Small intestine (tissue), 7 donors: ENCODE measurements around the gene TMEM31. TPM values are rescaled to one million over a fixed set of nuclear protein-coding genes. Genes with fewer than 3 reads are reported as not detected.
A peak's percentile ranks its signal among the peaks of the same experiment; 100 is the strongest.

Experiments
- DNase-seq, 2 donors: peaks; one replicate each; pipeline versions ENCODE4 v3.0.0 to v3.0.0-alpha.2; 2013
- FAIRE-seq: peaks from 2 replicates; lab custom pipeline; 2012; peaks lifted over from hg19 to GRCh38; lab: Jason Lieb, UNC
- H3K27ac ChIP-seq, 3 donors: one replicate each; pipeline ENCODE4 v1.5.1; 2013; ENCODE audit warnings: low read length in 2 of 3, mild to moderate bottlenecking in 2 of 3, control low read depth in 1 of 3, inconsistent platforms in 1 of 3, low read depth in 1 of 3, moderate library complexity in 1 of 3
- H3K27me3 ChIP-seq, 3 donors: one replicate each; pipeline ENCODE4 v1.6.1; 2013; ENCODE audit warnings: low read length in 3 of 3, inconsistent platforms in 1 of 3; ENCODE audit not compliant: control insufficient read depth in 3 of 3, insufficient read depth in 3 of 3
- H3K36me3 ChIP-seq, 3 donors: one replicate each; pipeline ENCODE4 v1.6.1; 2013; ENCODE audit warnings: low read length in 3 of 3, inconsistent platforms in 1 of 3, low read depth in 1 of 3, mild to moderate bottlenecking in 1 of 3, moderate library complexity in 1 of 3; ENCODE audit not compliant: control insufficient read depth in 3 of 3, insufficient read depth in 2 of 3
- H3K4me1 ChIP-seq, 3 donors: one replicate each; pipeline ENCODE4 v1.6.1; 2013; ENCODE audit warnings: low read length in 2 of 3, inconsistent platforms in 1 of 3, low read depth in 1 of 3, mild to moderate bottlenecking in 1 of 3, moderate library complexity in 1 of 3; ENCODE audit not compliant: control insufficient read depth in 3 of 3, insufficient read depth in 2 of 3
- H3K4me3 ChIP-seq, 3 donors: one replicate each; pipeline ENCODE4 v1.5.1; 2013; ENCODE audit warnings: low read length in 3 of 3, control low read depth in 1 of 3, inconsistent platforms in 1 of 3, low read depth in 1 of 3, mild to moderate bottlenecking in 1 of 3, moderate library complexity in 1 of 3
- H3K9me3 ChIP-seq, 2 donors: one replicate each; pipeline ENCODE4 v1.6.1; 2013; ENCODE audit warnings: low read depth in 1 of 2, low read length in 1 of 2; ENCODE audit not compliant: control insufficient read depth in 2 of 2, insufficient read depth in 1 of 2
- WGBS, 3 donors: extraction: QIAGEN DNeasy Blood & Tissue Kit; methylation state at CpG; one replicate each; pipeline ENCODE4 v1.1.7; 2013; 5-methylcytosine and 5-hydroxymethylcytosine counted together
- polyA plus RNA-seq, 4 donors: library from polyadenylated mRNA; stranded (reverse) in 3 of 4; unstranded in 1 of 4; fragments of 200-250 nt in 3 of 4; fragments of 120-200 nt in 1 of 4; gene quantifications; one replicate each; pipeline versions ENCODE4 v1.2.1 to v1.2.3, GENCODE V29; 2013
- donor health status: healthy with polysubstance abuse.
- donor health status: control.
- donor health status: control.
- donor health status: Bipolar disorder and iron deficiency.
- donor health status: healthy.

The TMEM31 gene
- polyA plus RNA-seq, 4 donors, result 0.13 TPM; not detected in 3

DNA sequence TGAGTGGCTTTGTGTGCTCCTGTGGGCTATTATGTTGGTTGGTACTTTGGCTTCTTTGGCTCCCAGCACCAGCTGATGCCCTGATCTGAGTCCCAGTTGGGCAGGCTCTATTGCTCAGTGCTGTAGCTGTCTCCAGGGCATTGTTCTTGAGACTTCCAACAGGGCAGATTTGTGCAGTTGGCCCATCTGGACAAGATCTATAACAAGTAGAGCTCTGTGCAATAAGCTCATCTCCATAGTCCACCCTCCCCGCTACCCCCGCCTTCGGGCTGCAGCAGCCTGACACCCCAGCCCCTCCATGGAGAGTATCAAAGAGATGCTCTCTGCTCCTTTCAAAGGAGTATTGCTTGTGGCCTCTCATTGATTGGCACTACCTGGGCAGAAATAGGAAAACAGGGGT lies 5.8 kb upstream of the TMEM31 start:
- no peak for FAIRE-seq
- DNase-seq, result no peak
- WGBS, 3 donors, result 95 to 100% (median 98%) methylated on average over 3 of the region's 3 CpGs
- no peaks in the 10 kb centered on the region for H3K9me3 ChIP-seq
- no peak overlapping the region for H3K4me3 ChIP-seq
- H3K27ac ChIP-seq, result no peak overlapping the region
- no peaks in the 10 kb centered on the region for H3K4me1 ChIP-seq
- H3K27me3 ChIP-seq, result no peaks in the 10 kb centered on the region
- H3K36me3 ChIP-seq, result no peaks in the 10 kb centered on the region

DNA sequence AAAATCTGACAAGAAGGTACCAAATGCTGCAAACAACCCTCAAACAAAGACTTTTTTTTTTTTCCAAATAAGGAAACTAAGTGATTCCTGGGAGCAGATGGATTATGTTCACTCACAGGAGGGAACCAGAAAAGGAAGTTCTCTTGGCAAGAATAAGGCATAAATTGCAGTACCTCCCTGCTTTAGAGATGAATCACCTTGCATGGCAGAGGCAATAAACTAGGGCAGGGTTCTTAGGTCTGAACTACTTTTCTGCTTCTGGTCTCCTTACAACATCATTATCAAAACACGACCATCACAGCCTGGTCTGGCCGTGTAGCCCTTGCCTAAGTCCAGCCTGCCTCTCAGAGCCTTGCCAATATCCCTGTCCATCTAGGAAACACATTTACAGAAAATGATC lies 6.3 kb downstream of the TMEM31 start:
- Histone ChIP-seq H3K4me1 (peaks cover 1 to 4% (median 2%) of the 10 kb centered on the region in 3 donors), H3K27me3 (no peaks in the 10 kb centered on the region), H3K27ac (peak overlapping the region; percentile 54 to 80 (median 77)), H3K36me3 (no peaks in the 10 kb centered on the region), H3K4me3 (no peak overlapping the region), H3K9me3 (no peaks in the 10 kb centered on the region)
- 7 to 31% (median 23%) methylated on average over 2 of the region's 2 CpGs for WGBS, 3 donors
- no peak for FAIRE-seq
- DNase-seq, result peak; percentile 57 to 78

DNA sequence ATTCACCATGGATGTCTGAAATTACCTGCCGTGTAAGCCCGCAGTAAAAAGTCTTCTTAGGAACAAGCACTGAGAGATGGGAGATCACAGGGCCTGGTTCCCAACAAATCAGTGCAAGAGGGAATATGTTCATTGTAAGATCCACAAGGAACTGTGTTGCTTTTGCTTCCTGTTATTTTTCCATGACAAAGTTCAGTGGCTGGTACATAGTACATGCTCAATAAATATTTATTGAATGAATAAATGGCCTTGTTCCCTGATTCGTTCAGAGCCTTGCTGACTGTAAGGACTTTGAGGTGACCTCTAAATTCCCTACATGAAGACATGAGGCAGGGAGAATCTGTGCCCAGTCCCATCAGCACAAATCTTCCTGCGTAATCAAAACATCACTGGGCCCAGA lies 7.4 kb downstream of the TMEM31 start:
- Histone ChIP-seq H3K4me1 (peaks cover 1 to 4% (median 2%) of the 10 kb centered on the region in 3 donors), H3K9me3 (no peaks in the 10 kb centered on the region), H3K27me3 (no peaks in the 10 kb centered on the region), H3K27ac (peak overlapping the region in 1 of 3 donors; percentile 58), H3K4me3 (no peak overlapping the region), H3K36me3 (no peaks in the 10 kb centered on the region)
- FAIRE-seq (no peak), DNase-seq (peak in 1 of 2 donors; percentile 67)
- WGBS, 3 donors, result 70 to 84% (median 73%) methylated on average over 4 of the region's 4 CpGs

GRCh38 chrX:103722505-103722904 lies 11.8 kb downstream of the TMEM31 start:
- H3K27ac ChIP-seq, result no peak overlapping the region
- no peak overlapping the region for H3K4me3 ChIP-seq
- 64 to 82% (median 76%) methylated on average over 3 of the region's 3 CpGs for WGBS, 3 donors
- H3K36me3 ChIP-seq, result no peaks in the 10 kb centered on the region
- H3K4me1 ChIP-seq, result no peaks in the 10 kb centered on the region
- FAIRE-seq, result no peak
- no peaks in the 10 kb centered on the region for H3K9me3 ChIP-seq
- no peaks in the 10 kb centered on the region for H3K27me3 ChIP-seq
- DNase-seq, result no peak

- Histone ChIP-seq H3K36me3 (no peaks in the 10 kb centered on the region), H3K9me3 (no peaks in the 10 kb centered on the region), H3K4me3 (no peak overlapping the region), H3K27me3 (no peaks in the 10 kb centered on the region), H3K27ac (no peak overlapping the region), H3K4me1 (no peaks in the 10 kb centered on the region)
- FAIRE-seq, result no peak
- no peak for DNase-seq
- 59 to 68% (median 64%) methylated on average over 2 to 5 of the region's 5 CpGs for WGBS, 3 donors
Observed at GRCh38 chrX:103726477-103726876, 15.8 kb downstream of the TMEM31 start.

GRCh38 chrX:103727115-103727514 lies 16.4 kb downstream of the TMEM31 start:
- Histone ChIP-seq H3K27me3 (no peaks in the 10 kb centered on the region), H3K9me3 (no peaks in the 10 kb centered on the region), H3K27ac (no peak overlapping the region), H3K36me3 (no peaks in the 10 kb centered on the region), H3K4me3 (no peak overlapping the region), H3K4me1 (no peaks in the 10 kb centered on the region)
- DNase-seq (no peak), FAIRE-seq (no peak)
- 79 to 100% (median 84%) methylated on average over 4 of the region's 4 CpGs for WGBS, 3 donors

DNA sequence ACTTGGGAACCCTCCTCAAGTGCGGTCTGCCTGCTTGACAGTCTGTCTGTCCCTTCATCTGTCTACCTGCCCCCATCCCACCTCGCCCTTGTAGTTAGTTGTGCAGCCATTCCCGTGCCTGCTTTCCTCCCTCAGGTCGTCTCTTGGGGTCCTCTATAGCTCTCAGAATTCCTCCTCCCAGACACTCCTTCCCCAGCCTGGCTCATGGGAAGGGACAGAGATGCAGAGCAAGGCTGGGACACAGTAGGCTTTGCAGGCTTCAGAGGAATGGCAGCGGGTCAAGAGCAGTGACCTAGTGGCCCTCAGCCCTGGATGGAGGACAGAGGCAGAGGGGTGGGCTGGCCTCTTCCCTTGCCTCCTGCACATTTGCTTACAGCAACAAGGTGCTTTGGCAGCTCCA lies 18.3 kb downstream of the TMEM31 start:
- FAIRE-seq, result no peak

GRCh38 chrX:103730147-103730795 lies 19.6 kb downstream of the TMEM31 start:
- peak overlapping the region in 1 of 3 donors; percentile 28 for H3K27ac ChIP-seq
- no peaks in the 10 kb centered on the region for H3K36me3 ChIP-seq
- H3K4me3 ChIP-seq, result no peak overlapping the region
- FAIRE-seq (no peak), DNase-seq (no peak)
- H3K4me1 ChIP-seq, result no peaks in the 10 kb centered on the region
- no peaks in the 10 kb centered on the region for H3K27me3 ChIP-seq
- H3K9me3 ChIP-seq, result no peaks in the 10 kb centered on the region
- WGBS, 3 donors, result 66 to 82% (median 71%) methylated on average over 3 of the region's 3 CpGs

More for the DNA sequence above, 18.3 kb downstream of the TMEM31 start:
- Histone ChIP-seq H3K9me3 (no peaks in the 10 kb centered on the region), H3K27ac (no peak overlapping the region), H3K36me3 (no peaks in the 10 kb centered on the region), H3K27me3 (no peaks in the 10 kb centered on the region), H3K4me3 (no peak overlapping the region), H3K4me1 (no peaks in the 10 kb centered on the region)
- WGBS, 3 donors, result 50 to 71% (median 61%) methylated on average over 4 to 5 of the region's 5 CpGs
- no peak for DNase-seq
